HUDEP-2 (cell line): ENCODE data around the gene CCNYL1.

ENCODE experiments used
- DNase-seq, 76 experiments: peaks; one replicate each; lab custom pipeline; 2025; ENCODE audit not compliant: unreplicated experiment in 76 of 76; lab: John Stamatoyannopoulos, UW

CCNYL1 gene

DNA sequence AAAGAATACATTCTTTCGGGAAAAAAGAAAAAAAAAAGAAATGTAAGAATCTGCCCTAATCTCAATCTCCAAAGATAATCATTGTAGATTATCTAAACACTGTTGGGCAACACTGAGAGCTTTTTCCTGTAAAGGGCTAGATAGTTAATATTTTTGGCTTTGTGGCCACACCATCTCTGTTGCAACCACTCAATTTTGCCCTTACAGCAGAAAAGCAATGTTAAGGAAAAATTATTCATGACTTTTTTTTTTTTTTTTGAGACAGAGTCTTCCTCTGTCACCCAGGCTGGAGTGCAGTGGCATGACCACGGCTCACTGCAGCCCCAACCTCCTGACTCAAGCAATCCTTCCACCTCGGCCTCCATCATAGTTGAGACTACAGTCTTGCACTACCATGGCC is 75.6 kb downstream of the CCNYL1 start:
- no peak for DNase-seq

DNA sequence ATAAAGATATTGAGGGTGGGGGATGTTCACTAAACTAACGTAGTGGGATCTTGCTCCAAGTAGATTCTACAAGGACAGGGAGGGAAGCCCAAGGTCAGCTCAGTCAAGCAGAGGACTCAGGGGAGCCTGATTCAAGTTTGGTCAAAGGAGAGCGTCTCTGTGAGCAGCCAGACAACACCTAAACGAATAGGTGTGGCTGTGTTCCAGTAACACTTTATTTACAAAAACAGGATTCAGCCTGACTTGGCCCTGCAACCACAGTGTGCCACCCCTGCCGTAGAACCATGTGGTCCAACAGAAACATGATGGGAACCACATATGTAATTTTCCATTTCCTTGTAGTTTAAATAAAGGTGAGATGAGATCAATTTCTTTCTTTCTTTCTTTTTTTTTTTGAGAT is 76.4 kb downstream of the CCNYL1 start:
- DNase-seq, result no peak

GRCh38 chr2:207790898-207791297 is 79.5 kb downstream of the CCNYL1 start:
- DNase-seq, result no peak

GRCh38 chr2:207791579-207792243 is 80.3 kb downstream of the CCNYL1 start:
- no peak for DNase-seq

DNA sequence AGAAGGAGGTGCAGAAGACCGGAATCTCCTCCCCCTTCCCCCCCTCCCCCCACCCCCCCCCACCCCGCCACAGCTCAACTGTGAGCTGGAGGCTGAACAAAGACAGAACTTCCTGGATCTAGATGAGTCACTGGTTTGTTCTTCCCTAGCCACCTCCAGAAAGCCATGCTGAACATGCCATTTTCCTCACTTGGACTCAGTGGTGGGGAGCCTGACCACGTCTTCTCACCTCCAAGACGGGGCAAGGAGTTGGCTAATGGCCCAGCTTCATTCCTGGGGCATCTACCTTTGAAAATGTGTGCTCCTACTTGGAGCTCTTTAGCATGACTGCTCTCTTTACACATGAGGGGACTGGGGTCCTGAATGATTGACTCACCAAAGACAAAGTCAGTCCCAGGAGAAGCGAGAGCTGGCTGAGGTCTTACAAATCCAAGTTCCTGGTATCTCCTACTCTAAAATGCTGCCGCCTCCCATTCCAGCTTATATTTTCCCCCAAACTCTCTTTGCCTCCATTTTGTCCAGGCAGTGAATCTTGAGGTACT is 80.9 kb downstream of the CCNYL1 start:
- DNase-seq, result peak in 1 of 76 experiments; percentile 1

DNA sequence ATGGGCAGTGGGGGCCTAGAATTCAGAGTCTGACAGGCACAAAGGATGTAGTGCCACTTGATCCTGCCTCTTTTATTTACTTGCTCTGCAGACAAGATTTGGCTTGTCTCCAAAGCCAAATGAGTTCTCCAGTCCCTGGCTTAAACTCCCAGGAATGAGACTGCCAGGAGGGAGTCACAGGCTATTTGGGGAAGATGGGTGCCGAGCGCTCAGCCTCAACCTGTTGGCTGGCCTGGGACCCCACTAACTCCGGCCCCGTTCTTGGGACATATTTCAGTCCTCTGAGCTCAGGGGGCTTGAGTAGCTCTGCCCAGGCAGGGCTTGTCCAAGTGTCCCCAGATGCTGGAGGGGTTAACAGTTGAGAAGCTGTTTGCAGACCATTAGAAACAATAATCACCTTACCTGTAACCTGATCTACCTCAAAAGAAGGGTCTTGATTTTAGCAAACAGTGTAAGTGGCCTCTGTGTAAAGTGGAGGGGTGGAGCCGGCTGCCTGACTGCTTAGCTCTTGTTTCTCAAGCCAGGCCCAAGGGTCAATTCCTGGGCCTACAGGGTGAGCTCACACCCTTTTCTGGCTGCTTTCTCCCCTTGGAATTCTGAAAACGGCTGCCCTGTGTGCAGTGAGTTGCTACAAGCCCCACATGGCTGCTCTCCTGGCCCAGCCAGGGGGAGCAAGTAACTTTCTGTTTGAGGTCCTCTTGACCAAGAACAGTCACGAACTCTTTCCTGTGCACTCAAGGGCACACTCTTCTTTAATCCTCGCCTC is 85.3 kb downstream of the CCNYL1 start:
- DNase-seq, result no peak

- no peak for DNase-seq
Measured at GRCh38 chr2:207801259-207801658, 89.8 kb downstream of the CCNYL1 start.

- DNase-seq, result no peak
Measured at GRCh38 chr2:207802650-207803049, 91.2 kb downstream of the CCNYL1 start.
